Measurements from ENCODE around the gene ATP7B. TPM values are rescaled to one million over a fixed set of nuclear protein-coding genes. Genes with fewer than 3 reads are reported as not detected.

ATP7B gene
- polyA plus RNA-seq, 1 donor: 47.4 TPM

DNA sequence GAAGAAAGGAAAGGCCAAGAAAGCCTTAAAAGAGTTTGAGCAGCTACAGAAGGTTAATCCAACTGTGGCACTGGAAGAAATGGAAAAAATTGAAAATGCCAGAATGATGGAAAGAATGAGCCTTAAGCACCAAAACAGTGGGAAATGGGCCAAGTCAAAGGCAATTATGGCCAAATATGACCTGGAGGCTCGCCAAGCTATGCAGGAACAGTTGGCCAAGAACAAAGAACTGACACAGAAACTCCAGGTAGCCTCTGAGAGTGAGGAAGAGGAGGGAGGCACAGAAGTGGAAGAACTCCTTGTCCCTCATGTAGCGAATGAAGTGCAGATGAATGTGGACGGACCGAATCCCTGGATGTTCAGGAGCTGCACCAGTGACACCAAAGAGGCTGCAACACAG lies 18.3 kb upstream of the ATP7B start:
- no peak overlapping the region for H3K4me3 ChIP-seq (ENCODE audit: low read length)
- no peak overlapping the region for H3K27ac ChIP-seq (ENCODE audit: low read length)
- WGBS (ENCODE audit: insufficient coverage, low lambda C conversion rate): no CpG with 5 or more reads among the region's 4 CpGs
- peaks cover 10% of the 10 kb centered on the region for H3K4me1 ChIP-seq (ENCODE audit: control insufficient read depth, insufficient read depth, low read length)
- H3K36me3 ChIP-seq (ENCODE audit: control insufficient read depth, insufficient read depth, low read length): peaks cover 36% of the 10 kb centered on the region
- DNase-seq: no peak
- peaks cover 9% of the 10 kb centered on the region for H3K9me3 ChIP-seq (ENCODE audit: control insufficient read depth, low read depth, low read length)
- no peaks in the 10 kb centered on the region for H3K27me3 ChIP-seq (ENCODE audit: control insufficient read depth, insufficient read depth, low read length)

- no peaks in the 10 kb centered on the region for H3K27me3 ChIP-seq (ENCODE audit: control insufficient read depth, insufficient read depth, low read length)
- peaks cover 10% of the 10 kb centered on the region for H3K4me1 ChIP-seq (ENCODE audit: control insufficient read depth, insufficient read depth, low read length)
- no peak overlapping the region for H3K4me3 ChIP-seq (ENCODE audit: low read length)
- 100% methylated on average over 1 of the region's 1 CpG for WGBS (ENCODE audit: insufficient coverage, low lambda C conversion rate)
- no peak overlapping the region for H3K27ac ChIP-seq (ENCODE audit: low read length)
- DNase-seq: no peak
- H3K9me3 ChIP-seq (ENCODE audit: control insufficient read depth, low read depth, low read length): peaks cover 9% of the 10 kb centered on the region
- peaks cover 44% of the 10 kb centered on the region for H3K36me3 ChIP-seq (ENCODE audit: control insufficient read depth, insufficient read depth, low read length)
Measured at GRCh38 chr13:52027832-52028231, 16.6 kb upstream of the ATP7B start.

- WGBS (ENCODE audit: insufficient coverage, low lambda C conversion rate): no CpG with 5 or more reads among the region's 3 CpGs
- peaks cover 56% of the 10 kb centered on the region for H3K36me3 ChIP-seq (ENCODE audit: control insufficient read depth, insufficient read depth, low read length)
- DNase-seq: no peak
- no peak overlapping the region for H3K4me3 ChIP-seq (ENCODE audit: low read length)
- H3K27me3 ChIP-seq (ENCODE audit: control insufficient read depth, insufficient read depth, low read length): no peaks in the 10 kb centered on the region
- H3K9me3 ChIP-seq (ENCODE audit: control insufficient read depth, low read depth, low read length): peaks cover 9% of the 10 kb centered on the region
- H3K4me1 ChIP-seq (ENCODE audit: control insufficient read depth, insufficient read depth, low read length): peaks cover 10% of the 10 kb centered on the region
- H3K27ac ChIP-seq (ENCODE audit: low read length): no peak overlapping the region
Measured at GRCh38 chr13:52026246-52026626, 15.0 kb upstream of the ATP7B start.

DNA sequence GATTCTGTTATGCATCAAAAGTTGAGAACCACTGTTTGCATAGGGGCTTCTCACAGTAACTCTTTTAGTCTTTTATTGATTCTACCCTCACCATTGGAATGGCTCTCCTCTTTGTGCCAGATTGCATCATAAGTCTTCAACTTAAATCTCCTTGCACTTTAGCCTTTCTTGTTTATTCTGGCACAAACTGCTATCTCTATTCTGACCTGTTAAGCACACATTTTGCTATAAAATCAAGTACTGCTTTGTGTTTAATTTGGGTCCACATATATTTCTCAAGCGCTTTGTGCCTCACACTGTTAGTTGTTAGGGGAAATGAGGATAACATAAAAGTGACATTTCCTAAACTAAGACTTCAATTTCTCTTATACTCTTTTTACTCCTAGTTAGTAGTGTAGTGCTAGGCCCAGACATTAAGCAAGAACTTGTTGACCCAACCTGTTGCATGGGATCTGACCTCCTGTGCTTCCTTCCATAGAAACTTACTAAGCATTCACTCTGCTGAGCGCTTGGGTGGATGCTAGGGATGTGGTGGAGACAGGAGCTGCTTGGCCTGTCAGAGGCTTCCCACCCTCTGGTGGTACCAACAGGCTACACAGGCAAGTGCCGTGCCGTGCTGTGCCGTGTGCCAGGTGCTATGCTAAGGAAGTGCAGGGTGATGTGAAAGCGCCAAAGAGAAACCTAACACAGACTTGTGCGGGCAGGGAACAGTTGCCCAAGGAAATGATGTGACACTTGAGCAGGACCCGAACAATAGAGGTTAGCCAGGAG lies 14.4 kb upstream of the ATP7B start:
- H3K4me3 ChIP-seq (ENCODE audit: low read length): no peak overlapping the region
- 50% methylated on average over 1 of the region's 8 CpGs for WGBS (ENCODE audit: insufficient coverage, low lambda C conversion rate)
- peaks cover 9% of the 10 kb centered on the region for H3K9me3 ChIP-seq (ENCODE audit: control insufficient read depth, low read depth, low read length)
- H3K27ac ChIP-seq (ENCODE audit: low read length): no peak overlapping the region
- H3K36me3 ChIP-seq (ENCODE audit: control insufficient read depth, insufficient read depth, low read length): peaks cover 59% of the 10 kb centered on the region
- peak in 1 of 2 donors; percentile 39 for DNase-seq
- no peaks in the 10 kb centered on the region for H3K27me3 ChIP-seq (ENCODE audit: control insufficient read depth, insufficient read depth, low read length)
- peaks cover 10% of the 10 kb centered on the region for H3K4me1 ChIP-seq (ENCODE audit: control insufficient read depth, insufficient read depth, low read length)

GRCh38 chr13:52024481-52024880 lies 13.2 kb upstream of the ATP7B start, which contains the start of gene UTP14C:
Gene UTP14C (plus strand): TSS chr13:52024691. CDS start chr13:52028805, 4,114 bp downstream.
- Histone ChIP-seq H3K27me3 (ENCODE audit: control insufficient read depth, insufficient read depth, low read length) (no peaks in the 10 kb centered on the region), H3K9me3 (ENCODE audit: control insufficient read depth, low read depth, low read length) (peaks cover 5% of the 10 kb centered on the region), H3K4me1 (ENCODE audit: control insufficient read depth, insufficient read depth, low read length) (peaks cover 10% of the 10 kb centered on the region), H3K4me3 (ENCODE audit: low read length) (no peak within 1 kb of the TSS), H3K27ac (ENCODE audit: low read length) (no peak within 1 kb of the TSS), H3K36me3 (ENCODE audit: control insufficient read depth, insufficient read depth, low read length) (peaks cover 68% of the 10 kb centered on the region)
- no peak for DNase-seq
- no CpG with 5 or more reads among the region's 3 CpGs for WGBS (ENCODE audit: insufficient coverage, low lambda C conversion rate)

DNA sequence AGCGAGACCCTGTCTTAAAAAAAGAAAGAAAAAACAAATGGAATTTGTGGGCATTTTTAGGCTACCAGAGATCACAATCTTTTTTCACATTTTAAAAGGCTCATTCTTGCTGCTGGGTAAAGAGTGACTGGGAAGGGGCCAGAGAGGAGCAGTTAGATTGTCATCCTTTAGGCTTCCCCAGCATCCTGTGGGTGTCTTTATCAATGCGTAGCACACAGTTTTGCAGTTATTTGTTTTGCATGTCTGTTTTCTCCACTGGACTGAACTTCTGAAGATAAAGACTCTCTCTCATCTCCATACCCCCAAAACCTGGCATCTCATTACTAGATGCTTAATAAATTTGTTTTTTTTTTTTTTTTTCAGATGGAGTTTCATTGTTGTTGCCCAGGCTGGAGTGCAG lies 11.1 kb upstream of the ATP7B start:
- peaks cover 61% of the 10 kb centered on the region for H3K36me3 ChIP-seq (ENCODE audit: control insufficient read depth, insufficient read depth, low read length)
- no CpG with 5 or more reads among the region's 2 CpGs for WGBS (ENCODE audit: insufficient coverage, low lambda C conversion rate)

DNA sequence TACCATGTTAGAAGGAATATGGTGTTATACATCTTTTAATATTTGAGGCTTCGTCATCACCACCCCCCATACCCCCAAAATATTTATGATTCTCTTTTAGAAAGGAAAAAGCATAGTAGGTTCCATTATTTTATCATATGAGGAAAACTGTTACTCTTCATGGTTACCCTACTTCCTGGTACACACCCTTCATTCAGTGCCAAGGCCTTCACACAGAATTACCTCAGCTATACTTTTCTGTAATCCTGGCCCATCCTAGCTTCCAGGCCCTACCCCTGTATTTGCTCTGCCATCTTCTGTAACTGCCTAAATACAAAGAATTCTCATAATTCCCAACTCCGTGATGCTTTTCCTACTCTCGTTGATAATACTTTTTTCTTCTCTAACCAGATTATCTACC lies 8.9 kb upstream of the ATP7B start:
- Histone ChIP-seq H3K4me1 (ENCODE audit: control insufficient read depth, insufficient read depth, low read length) (peaks cover 1% of the 10 kb centered on the region), H3K4me3 (ENCODE audit: low read length) (no peak overlapping the region), H3K36me3 (ENCODE audit: control insufficient read depth, insufficient read depth, low read length) (peaks cover 46% of the 10 kb centered on the region), H3K9me3 (ENCODE audit: control insufficient read depth, low read depth, low read length) (no peaks in the 10 kb centered on the region), H3K27me3 (ENCODE audit: control insufficient read depth, insufficient read depth, low read length) (no peaks in the 10 kb centered on the region), H3K27ac (ENCODE audit: low read length) (no peak overlapping the region)
- no peak for DNase-seq
- 90% methylated on average over 2 of the region's 3 CpGs for WGBS (ENCODE audit: insufficient coverage, low lambda C conversion rate)

More for the DNA sequence above, 11.1 kb upstream of the ATP7B start:
- Histone ChIP-seq H3K4me1 (ENCODE audit: control insufficient read depth, insufficient read depth, low read length) (peaks cover 10% of the 10 kb centered on the region), H3K9me3 (ENCODE audit: control insufficient read depth, low read depth, low read length) (peaks cover 5% of the 10 kb centered on the region), H3K27me3 (ENCODE audit: control insufficient read depth, insufficient read depth, low read length) (no peaks in the 10 kb centered on the region), H3K27ac (ENCODE audit: low read length) (no peak overlapping the region), H3K4me3 (ENCODE audit: low read length) (no peak overlapping the region)
- no peak for DNase-seq

GRCh38 chr13:52016296-52016695 lies 5.0 kb upstream of the ATP7B start:
- Histone ChIP-seq H3K4me3 (ENCODE audit: low read length) (no peak overlapping the region), H3K36me3 (ENCODE audit: control insufficient read depth, insufficient read depth, low read length) (peaks cover 20% of the 10 kb centered on the region), H3K9me3 (ENCODE audit: control insufficient read depth, low read depth, low read length) (no peaks in the 10 kb centered on the region), H3K27me3 (ENCODE audit: control insufficient read depth, insufficient read depth, low read length) (no peaks in the 10 kb centered on the region), H3K27ac (ENCODE audit: low read length) (no peak overlapping the region), H3K4me1 (ENCODE audit: control insufficient read depth, insufficient read depth, low read length) (no peaks in the 10 kb centered on the region)
- no CpG with 5 or more reads among the region's 3 CpGs for WGBS (ENCODE audit: insufficient coverage, low lambda C conversion rate)
- DNase-seq: no peak

DNA sequence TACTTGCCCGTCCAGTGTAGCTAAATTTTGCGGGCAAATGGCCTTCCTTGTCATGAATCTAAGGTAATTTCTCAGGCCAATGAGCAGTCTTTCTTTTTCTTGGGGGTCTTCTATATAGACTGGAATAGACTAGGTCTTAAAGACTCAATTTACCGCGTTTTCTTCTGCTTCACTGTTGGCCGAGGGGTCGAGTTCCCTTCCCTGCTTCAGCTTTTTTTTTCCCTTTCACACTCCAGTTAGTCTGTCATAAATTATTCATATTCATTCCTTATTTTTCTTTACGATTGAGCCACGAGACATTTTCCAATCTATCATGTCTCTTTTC lies 1.2 kb upstream of the ATP7B start:
- H3K36me3 ChIP-seq (ENCODE audit: control insufficient read depth, insufficient read depth, low read length): peaks cover under 1% of the 10 kb centered on the region
- no peak for DNase-seq
- H3K4me1 ChIP-seq (ENCODE audit: control insufficient read depth, insufficient read depth, low read length): no peaks in the 10 kb centered on the region
- 0% methylated on average over 6 of the region's 8 CpGs for WGBS (ENCODE audit: insufficient coverage, low lambda C conversion rate)
- no peaks in the 10 kb centered on the region for H3K9me3 ChIP-seq (ENCODE audit: control insufficient read depth, low read depth, low read length)
- H3K27me3 ChIP-seq (ENCODE audit: control insufficient read depth, insufficient read depth, low read length): no peaks in the 10 kb centered on the region
- peak overlapping the region; percentile 88 for H3K4me3 ChIP-seq (ENCODE audit: low read length)
- peak overlapping the region; percentile 30 for H3K27ac ChIP-seq (ENCODE audit: low read length)

- WGBS (ENCODE audit: insufficient coverage, low lambda C conversion rate): no CpG with 5 or more reads among the region's 82 CpGs
- H3K4me3 ChIP-seq (ENCODE audit: low read length): peak within 1 kb of the TSS; percentile 88
- H3K27me3 ChIP-seq (ENCODE audit: control insufficient read depth, insufficient read depth, low read length): no peaks in the 10 kb centered on the region
- peak; percentile 98 to 99 for DNase-seq
- H3K36me3 ChIP-seq (ENCODE audit: control insufficient read depth, insufficient read depth, low read length): no peaks in the 10 kb centered on the region
- H3K9me3 ChIP-seq (ENCODE audit: control insufficient read depth, low read depth, low read length): no peaks in the 10 kb centered on the region
- peaks cover 2% of the 10 kb centered on the region for H3K4me1 ChIP-seq (ENCODE audit: control insufficient read depth, insufficient read depth, low read length)
- H3K27ac ChIP-seq (ENCODE audit: low read length): peak within 1 kb of the TSS; percentile 74
Measured at GRCh38 chr13:52011632-52012511, 622 bp upstream of the ATP7B start, which contains the start of gene ALG11. Gene ALG11 (plus strand): TSS chr13:52012398. CDS start chr13:52012419, 21 bp downstream.

Data from large intestine (tissue), 3 donors.